ENCODE data around the gene CHEK1. TPM values are rescaled to one million over a fixed set of nuclear protein-coding genes. Genes with fewer than 3 reads are reported as not detected.

Gene CHEK1
- total and polyA plus RNA-seq, 2 of the 8 experiments (the other 6 are each of a cell fraction or from before 2014, with no cell fraction given) = 37.7 to 133 TPM

DNA sequence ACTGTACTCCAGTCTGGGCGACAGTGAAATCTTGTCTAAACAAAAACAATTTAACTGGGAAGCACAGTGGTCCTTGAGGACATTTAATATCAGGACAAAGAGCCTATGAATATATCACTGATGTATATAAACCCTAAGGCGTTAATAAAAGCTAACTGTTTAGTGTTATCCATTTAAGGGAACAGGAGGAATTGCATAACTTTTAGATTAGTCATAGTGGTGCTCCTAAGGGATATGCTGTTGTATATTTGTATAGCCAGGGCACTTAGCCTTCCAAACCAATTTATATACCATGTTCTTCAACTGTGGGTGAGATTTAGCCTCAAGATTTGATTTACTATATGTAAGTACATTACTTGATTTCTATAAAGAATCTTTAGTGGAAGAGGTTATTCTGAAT is 3.0 kb upstream of the CHEK1 start:
- ChIA-PET CTCF (ENCODE audit: partially characterized antibody) (interaction anchor here (0.7 to 1.3 kb wide), 2 partner anchors 58 to 111 kb away, joined by 3 read pairs; no protein-coding TSS in a partner anchor), POLR2A (ENCODE audit: partially characterized antibody) (interaction anchor here (1.0 to 1.4 kb wide), 3 partner anchors 8 to 18 kb away, joined by 3 to 6 read pairs (median 3); no protein-coding TSS in a partner anchor)
- H2BK120ac ChIP-seq (replicated peaks; ENCODE audit: low read depth, low read length) = no peak overlapping the region
- no peak overlapping the region for H4K8ac ChIP-seq (ENCODE audit: extremely low read depth, insufficient read depth, low read length)
- H3K56ac ChIP-seq (replicated peaks; ENCODE audit: insufficient read length, low read depth, low read length) = no peak overlapping the region
- no peak for DNase-seq (ENCODE audit: low read depth in 1 of 2, low spot score in 2 of 2)
- 88% methylated on average over 2 of the region's 2 CpGs; no CpG with 5 or more reads in 1 of the 2 experiments for WGBS, 2 experiments (ENCODE audit: extremely low coverage in 1 of 2, insufficient coverage in 1 of 2, insufficient read length in 1 of 2, insufficient replicate concordance in 2 of 2, low coverage in 1 of 2, low lambda C conversion rate in 2 of 2, missing lambda C conversion rate in 1 of 2)
- H2BK5ac ChIP-seq (ENCODE audit: low read depth, low read length) = no peak overlapping the region
- H4K91ac ChIP-seq (replicated peaks; ENCODE audit: insufficient read length, low read length) = no peak overlapping the region
- no peak overlapping the region for H3K27ac ChIP-seq (ENCODE audit: low read depth, low read length)
- H3K27me3 ChIP-seq (replicated peaks in 1 of 4; ENCODE audit: control insufficient read depth in 3 of 4, extremely low read depth in 1 of 4, insufficient read depth in 3 of 4, low read length in 3 of 4) = no peaks in the 10 kb centered on the region
- H3K9me3 ChIP-seq (ENCODE audit: insufficient read depth in 2 of 2, low read depth in 1 of 2, low read length in 1 of 2) = no peaks in the 10 kb centered on the region
- H3K23ac ChIP-seq (ENCODE audit: insufficient read length) = no peak overlapping the region
- TF ChIP-seq RAD21 (IDR thresholded peaks at IDR 0.05 in 1 of 2, conservative IDR thresholded peaks at IDR 0.05 in 1 of 2; ENCODE audit: low read depth in 2 of 2, low read length in 2 of 2) = no peak
- no peak for TF ChIP-seq SIRT6 (IDR thresholded peaks at IDR 0.05; ENCODE audit: low read length)
- TF ChIP-seq KDM5A (IDR thresholded peaks at IDR 0.05; ENCODE audit: low read length) = no peak
- TF ChIP-seq CBX8 (IDR thresholded peaks at IDR 0.05; ENCODE audit: borderline replicate concordance, low read depth, low read length) = no peak
- no peak for TF ChIP-seq POLR2AphosphoS5 (IDR thresholded peaks at IDR 0.05; ENCODE audit: low read depth, low read length)
- no peak for TF ChIP-seq CHD2 (IDR thresholded peaks at IDR 0.05; ENCODE audit: low read length)
- H3K4me3 ChIP-seq (ENCODE audit: extremely low read depth in 1 of 4, insufficient read depth in 2 of 4, low read depth in 3 of 4, low read length in 4 of 4) = no peak overlapping the region
- H3K79me2 ChIP-seq (ENCODE audit: control insufficient read depth in 1 of 2, insufficient read depth in 2 of 2, low read length in 2 of 2) = peaks cover 2 to 7% of the 10 kb centered on the region in 2 experiments; a peak in 3 of 4 replicates
- no peak overlapping the region for H2BK20ac ChIP-seq (ENCODE audit: low read length)
- peaks cover 4% of the 10 kb centered on the region for H3K23me2 ChIP-seq (ENCODE audit: low read depth, low read length)
- no peak for FAIRE-seq
- no peaks in the 10 kb centered on the region; the same call in 1 of the 2 replicates for H3K79me1 ChIP-seq (ENCODE audit: low read depth, low read length)
- no peak overlapping the region for H3K18ac ChIP-seq (ENCODE audit: extremely low read depth, low read length)
- H2BK15ac ChIP-seq (ENCODE audit: low read length) = no peak overlapping the region
- peaks cover 10 to 47% (median 38%) of the 10 kb centered on the region in 4 experiments for H3K36me3 ChIP-seq (ENCODE audit: control insufficient read depth in 2 of 4, insufficient read depth in 4 of 4, low read length in 3 of 4)
- no peak overlapping the region for H3K9ac ChIP-seq (replicated peaks in 1 of 4; ENCODE audit: extremely low read depth in 1 of 4, low read depth in 3 of 4, low read length in 3 of 4)
- H2AFZ ChIP-seq (ENCODE audit: low read length) = no peak overlapping the region
- no peak overlapping the region for H4K5ac ChIP-seq (ENCODE audit: insufficient read length, low read depth, low read length)
- peaks cover 0 to 3% (median 0%) of the 10 kb centered on the region in 4 experiments; a peak in 2 of 7 replicates for H3K4me1 ChIP-seq (replicated peaks in 1 of 4; ENCODE audit: control insufficient read depth in 3 of 4, insufficient read depth in 4 of 4, low read length in 3 of 4)
- H4K20me1 ChIP-seq (replicated peaks in 1 of 2; ENCODE audit: control insufficient read depth in 1 of 2, insufficient read depth in 2 of 2, low read length in 2 of 2) = no peaks in the 10 kb centered on the region
- H3K4me2 ChIP-seq (ENCODE audit: insufficient read depth in 1 of 2, low read depth in 2 of 2, low read length in 2 of 2) = no peak overlapping the region
- no peak overlapping the region for H2AK5ac ChIP-seq (ENCODE audit: low read depth, low read length)
- H3K4ac ChIP-seq (replicated peaks; ENCODE audit: insufficient read length, low read depth, low read length) = no peak overlapping the region
- no peak overlapping the region for H2BK12ac ChIP-seq (ENCODE audit: low read depth, low read length)
- H3K14ac ChIP-seq (ENCODE audit: insufficient read length) = no peak overlapping the region
